Measurements from ENCODE around the gene TACR1. TPM values are rescaled to one million over a fixed set of nuclear protein-coding genes. Genes with fewer than 3 reads are reported as not detected.

Gene TACR1
- total and polyA plus RNA-seq, 2 of the 4 experiments (the other 2 are of a cell fraction): under 0.01 to 0.09 TPM

DNA sequence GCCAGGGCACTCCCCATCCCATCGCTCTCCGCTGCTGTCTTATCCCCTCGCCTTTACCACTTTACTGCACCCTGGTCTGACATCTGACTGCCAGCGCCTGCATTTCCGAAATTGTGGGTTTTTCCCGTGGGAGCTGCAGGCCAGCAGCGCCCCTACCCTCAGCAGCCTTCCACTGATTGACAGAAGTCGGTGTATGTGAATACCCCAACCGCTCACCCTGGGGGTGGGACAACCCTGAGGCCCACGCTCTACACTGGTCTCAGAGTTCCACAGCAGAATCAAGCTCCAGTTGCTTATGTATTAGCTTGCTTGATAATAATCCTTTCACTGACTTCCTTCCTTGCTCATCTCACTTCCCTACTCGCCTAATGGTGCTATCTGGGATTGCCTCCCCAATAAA is 178.8 kb downstream of the TACR1 start:
- Histone ChIP-seq H3K4me3 (ENCODE audit: insufficient read depth, low read depth, low read length) (no peak overlapping the region), H3K9me3 (ENCODE audit: control insufficient read depth, insufficient read depth, low read length) (no peaks in the 10 kb centered on the region), H4K5ac (ENCODE audit: low read depth, low read length) (peak overlapping the region; percentile 46; the same call in 1 of the 2 replicates), H3K23ac (ENCODE audit: low read depth, low read length) (no peak overlapping the region), H2BK120ac (ENCODE audit: low read depth, low read length) (0 out of 2 replicates have a peak overlapping the region, but pooled peaks have one; percentile 30), H4K8ac (ENCODE audit: low read depth in 2 of 2, low read length in 2 of 2) (no peak overlapping the region), H3K79me1 (ENCODE audit: low read depth in 1 of 2, low read length in 2 of 2) (no peaks in the 10 kb centered on the region), H3K4me2 (ENCODE audit: low read depth, low read length) (no peak overlapping the region), H3K14ac (replicated peaks; ENCODE audit: low read depth, low read length) (no peak overlapping the region), H3K27me3 (ENCODE audit: control insufficient read depth, insufficient read depth, low read length) (no peaks in the 10 kb centered on the region), H2AK9ac (replicated peaks; ENCODE audit: low read depth, low read length, poor library complexity) (no peak overlapping the region), H3K9me1 (ENCODE audit: insufficient read depth, low read length) (peaks cover 2% of the 10 kb centered on the region; the same call in 1 of the 2 replicates), H3K36me3 (ENCODE audit: control insufficient read depth, insufficient read depth, low read length) (no peaks in the 10 kb centered on the region), H3K18ac (ENCODE audit: low read depth, low read length) (peak overlapping the region; percentile 75; the same call in 1 of the 2 replicates), H2AFZ (replicated peaks; ENCODE audit: low read length, poor library complexity) (no peak overlapping the region), H3K4me1 (ENCODE audit: control insufficient read depth, insufficient read depth, low read length) (peaks cover 5% of the 10 kb centered on the region), H3K27ac (ENCODE audit: insufficient read depth, low read length) (no peak overlapping the region), H2BK5ac (ENCODE audit: low read depth, low read length, poor library complexity, severe bottlenecking) (no peak overlapping the region), H4K20me1 (ENCODE audit: insufficient read depth, low read length) (no peaks in the 10 kb centered on the region), H2AK5ac (ENCODE audit: low read depth, low read length) (no peak overlapping the region), H3K56ac (ENCODE audit: extremely low read depth, insufficient read depth, low read length) (no peak overlapping the region), H3K9ac (ENCODE audit: low read depth, low read length) (no peak overlapping the region), H2BK20ac (ENCODE audit: low read depth, low read length) (peak overlapping the region; percentile 51; the same call in 1 of the 2 replicates), H4K91ac (ENCODE audit: insufficient read depth, low read depth, low read length) (no peak overlapping the region), H3K4ac (ENCODE audit: low read depth, low read length) (peak overlapping the region; percentile 19; the same call in 1 of the 2 replicates), H2BK15ac (ENCODE audit: low read depth, low read length) (no peak overlapping the region)
- no TSS peak for BruUV-seq (replicated peaks)
- ATAC-seq (ENCODE audit: low read depth) (no peak), DNase-seq (no peak)
- dilution Hi-C loops (cut with HindIII; ENCODE audit: low sequenced_read_pairs, unreplicated experiment) (no loop called here), in situ Hi-C loops (cut with MboI; ENCODE audit: low sequenced_read_pairs) (no loop called here), intact Hi-C loops (cut with micrococcal nuclease) (no loop called here)
- WGBS, 2 experiments (ENCODE audit: extremely low coverage in 2 of 2, insufficient read length in 1 of 2): 98% methylated on average over 5 of the region's 11 CpGs; no CpG with 5 or more reads in 1 of the 2 experiments
- POLR2A ChIA-PET (ENCODE audit: unreplicated experiment): no interaction called here
- TF ChIP-seq RFX5 (IDR thresholded peaks at IDR 0.05; ENCODE audit: low read depth, low read length): no peak
- TF ChIP-seq MAFK (IDR thresholded peaks at IDR 0.05; ENCODE audit: low read depth, low read length): no peak
- TF ChIP-seq, protein P1, sequence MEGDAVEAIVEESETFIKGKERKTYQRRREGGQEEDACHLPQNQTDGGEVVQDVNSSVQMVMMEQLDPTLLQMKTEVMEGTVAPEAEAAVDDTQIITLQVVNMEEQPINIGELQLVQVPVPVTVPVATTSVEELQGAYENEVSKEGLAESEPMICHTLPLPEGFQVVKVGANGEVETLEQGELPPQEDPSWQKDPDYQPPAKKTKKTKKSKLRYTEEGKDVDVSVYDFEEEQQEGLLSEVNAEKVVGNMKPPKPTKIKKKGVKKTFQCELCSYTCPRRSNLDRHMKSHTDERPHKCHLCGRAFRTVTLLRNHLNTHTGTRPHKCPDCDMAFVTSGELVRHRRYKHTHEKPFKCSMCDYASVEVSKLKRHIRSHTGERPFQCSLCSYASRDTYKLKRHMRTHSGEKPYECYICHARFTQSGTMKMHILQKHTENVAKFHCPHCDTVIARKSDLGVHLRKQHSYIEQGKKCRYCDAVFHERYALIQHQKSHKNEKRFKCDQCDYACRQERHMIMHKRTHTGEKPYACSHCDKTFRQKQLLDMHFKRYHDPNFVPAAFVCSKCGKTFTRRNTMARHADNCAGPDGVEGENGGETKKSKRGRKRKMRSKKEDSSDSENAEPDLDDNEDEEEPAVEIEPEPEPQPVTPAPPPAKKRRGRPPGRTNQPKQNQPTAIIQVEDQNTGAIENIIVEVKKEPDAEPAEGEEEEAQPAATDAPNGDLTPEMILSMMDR (conservative IDR thresholded peaks at IDR 0.05; ENCODE audit: low read depth, low read length): no peak
- no peak for TF ChIP-seq FOS (IDR thresholded peaks at IDR 0.05; ENCODE audit: low read depth, low read length)
- TF ChIP-seq SMC3 (IDR thresholded peaks at IDR 0.05; ENCODE audit: low read depth, low read length): no peak
- TF ChIP-seq CHD1 (IDR thresholded peaks at IDR 0.05; ENCODE audit: low read depth, low read length): no peak
- no peak for TF ChIP-seq RCOR1 (IDR thresholded peaks at IDR 0.05; ENCODE audit: insufficient replicate concordance, low read length)
- no peak for TF ChIP-seq MAZ (IDR thresholded peaks at IDR 0.05; ENCODE audit: borderline replicate concordance, low read depth, low read length)
- no peak for TF ChIP-seq RAD21 (IDR thresholded peaks at IDR 0.05; ENCODE audit: low read length)
- TF ChIP-seq MXI1 (IDR thresholded peaks at IDR 0.05; ENCODE audit: borderline replicate concordance, low read depth, low read length): no peak
- TF ChIP-seq POLR2A (IDR thresholded peaks at IDR 0.05; ENCODE audit: low read depth, low read length): no peak
- TF ChIP-seq BHLHE40 (IDR thresholded peaks at IDR 0.05; ENCODE audit: low read depth, low read length): no peak
- no peak for TF ChIP-seq USF2 (IDR thresholded peaks at IDR 0.05; ENCODE audit: low read depth, low read length)
- TF ChIP-seq NFE2L2 (IDR thresholded peaks at IDR 0.05; ENCODE audit: low read depth, low read length): no peak
- TF ChIP-seq CEBPB (IDR thresholded peaks at IDR 0.05; ENCODE audit: low read depth, low read length): no peak
- TF ChIP-seq, protein P2, sequence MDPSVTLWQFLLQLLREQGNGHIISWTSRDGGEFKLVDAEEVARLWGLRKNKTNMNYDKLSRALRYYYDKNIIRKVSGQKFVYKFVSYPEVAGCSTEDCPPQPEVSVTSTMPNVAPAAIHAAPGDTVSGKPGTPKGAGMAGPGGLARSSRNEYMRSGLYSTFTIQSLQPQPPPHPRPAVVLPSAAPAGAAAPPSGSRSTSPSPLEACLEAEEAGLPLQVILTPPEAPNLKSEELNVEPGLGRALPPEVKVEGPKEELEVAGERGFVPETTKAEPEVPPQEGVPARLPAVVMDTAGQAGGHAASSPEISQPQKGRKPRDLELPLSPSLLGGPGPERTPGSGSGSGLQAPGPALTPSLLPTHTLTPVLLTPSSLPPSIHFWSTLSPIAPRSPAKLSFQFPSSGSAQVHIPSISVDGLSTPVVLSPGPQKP (IDR thresholded peaks at IDR 0.05; ENCODE audit: borderline replicate concordance, low read depth, low read length): no peak
- CTCF ChIA-PET: interaction anchor here (0.5 to 0.7 kb wide), 3 partner anchors 50 to 284 kb away, joined by 3 read pairs; no protein-coding TSS in a partner anchor
